Panc1 (cell line): ENCODE data around the gene SLCO3A1. TPM values are rescaled to one million over a fixed set of nuclear protein-coding genes. Genes with fewer than 3 reads are reported as not detected.

ENCODE experiments used
- ATAC-seq: fragments of 200-7000 bp; cut with Tn5 transposase; 2 replicates; pipeline ENCODE4 v1.9.1; 2020; ENCODE audit warnings: mild to moderate bottlenecking, moderate library complexity
- BruUV-seq: library from RNA; stranded (reverse); fragments of 400-500 nt; replicated peaks from 2 replicates; lab custom pipeline; 2021; lab: Mats Ljungman, UMichigan
- CTCF ChIA-PET: fragments of 300-600 bp; sonication (Branson Sonifier 250); formaldehyde crosslinking; loops from one replicate; lab custom pipeline; 2022; ENCODE audit warnings: antibody characterized with exemption; lab: Charles Lee
- POLR2A ChIA-PET: fragments of 300-600 bp; sonication (Branson Sonifier 250); formaldehyde crosslinking; loops from one replicate; lab custom pipeline; 2022; ENCODE audit warnings: antibody characterized with exemption; lab: Charles Lee
- DNase-seq: peaks from one replicate; pipeline ENCODE4 v3.0.0-alpha.2; 2010; ENCODE audit warnings: low read depth, low spot score
- H3K27ac ChIP-seq: 2 replicates; pipeline ENCODE4 v1.5.1; 2011; ENCODE audit warnings: mild to moderate bottlenecking, low read length, inconsistent platforms
- H3K27me3 ChIP-seq: fragments of 200-500 bp; sonication (Bioruptor generic); 2 replicates; pipeline ENCODE4 v1.6.0; 2014; ENCODE audit warnings: low read length, inconsistent platforms; ENCODE audit not compliant: control insufficient read depth, insufficient read depth
- H3K36me3 ChIP-seq: fragments of 200-500 bp; sonication (Bioruptor generic); 2 replicates; pipeline ENCODE4 v1.5.1; 2014; ENCODE audit warnings: inconsistent platforms, mild to moderate bottlenecking, low read length, moderate library complexity; ENCODE audit not compliant: control insufficient read depth, insufficient read depth
- H3K4me1 ChIP-seq: 2 replicates; pipeline ENCODE4 v1.5.1; 2011; ENCODE audit warnings: inconsistent platforms, mild to moderate bottlenecking, low read length, moderate library complexity; ENCODE audit not compliant: control insufficient read depth, insufficient read depth
- H3K4me3 ChIP-seq, 2 experiments: 2 replicates each; pipeline ENCODE4 v1.5.1; 2011 to 2012; ENCODE audit warnings: low read depth in 2 of 2, low read length in 2 of 2, mild to moderate bottlenecking in 2 of 2, inconsistent platforms in 1 of 2, moderate library complexity in 1 of 2
- H3K9me3 ChIP-seq: fragments of 200-500 bp; sonication (Bioruptor generic); 2 replicates; pipeline ENCODE4 v1.5.1; 2014; ENCODE audit warnings: low read depth, mild to moderate bottlenecking, inconsistent platforms, low read length, moderate library complexity; ENCODE audit not compliant: control insufficient read depth, insufficient read depth
- CTCF ChIP-seq: fragments of 450-650 bp; IDR thresholded peaks from 2 replicates; pipeline ENCODE4 v1.5.1; 2017; ENCODE audit warnings: mild to moderate bottlenecking
- POLR2AphosphoS5 ChIP-seq: IDR thresholded peaks from 2 replicates; pipeline ENCODE4 v1.6.1; 2012; ENCODE audit warnings: mild to moderate bottlenecking, low read depth, low read length, moderate library complexity
- REST ChIP-seq, 2 experiments: IDR thresholded peaks; 2 replicates each; pipeline ENCODE4 v1.6.1; 2011 to 2012; ENCODE audit warnings: low read depth in 2 of 2, control low read depth in 1 of 2, low read length in 1 of 2, mild to moderate bottlenecking in 1 of 2, moderate library complexity in 1 of 2; ENCODE audit not compliant: insufficient read depth in 1 of 2
- SIN3A ChIP-seq: IDR thresholded peaks from 2 replicates; pipeline ENCODE4 v1.6.1; 2012; ENCODE audit warnings: low read depth, mild to moderate bottlenecking, low read length, moderate library complexity, borderline replicate concordance; ENCODE audit not compliant: insufficient read depth
- TCF7L2 ChIP-seq: IDR thresholded peaks from 2 replicates; pipeline ENCODE4 v1.6.1; 2011; ENCODE audit warnings: mild to moderate bottlenecking, low read depth, low read length, inconsistent platforms
- in situ Hi-C: cut with HindIII; loops from 2 replicates; pipeline ENCODE4 v1.10.0; 2016; ENCODE audit warnings: low sequenced_read_pairs, low pct_unique_long_range_greater_than_20kb
- intact Hi-C: fragments of 100-400 bp; cut with micrococcal nuclease; formaldehyde crosslinking; loops from one replicate; pipeline ENCODE4 v1.10.0; 2022; ENCODE audit not compliant: unreplicated experiment
- total RNA-seq: library from RNA; stranded (reverse); gene quantifications from one replicate; pipeline ENCODE4 v1.2.1, GENCODE V29; 2021; ENCODE audit not compliant: unreplicated experiment

SLCO3A1 gene
- total RNA-seq, 1 experiment from 2014 or later, result 20.6 TPM

- Histone ChIP-seq H3K4me1 (no peaks in the 10 kb centered on the region), H3K27ac (no peak overlapping the region), H3K27me3 (no peaks in the 10 kb centered on the region), H3K4me3 (no peak overlapping the region), H3K9me3 (no peaks in the 10 kb centered on the region), H3K36me3 (no peaks in the 10 kb centered on the region)
- TF ChIP-seq POLR2AphosphoS5, result no peak
- no peak for TF ChIP-seq SIN3A
- TF ChIP-seq CTCF, result no peak
- TF ChIP-seq TCF7L2, result no peak
- no peak for TF ChIP-seq REST (IDR thresholded peaks at IDR 0.05; ENCODE audit: insufficient read depth in 1 of 2, low read depth in 2 of 2, low read length in 1 of 2)
- no TSS peak for BruUV-seq
- in situ Hi-C loops, result no loop called here
- intact Hi-C loops, result no loop called here
- DNase-seq (no peak), ATAC-seq (no peak)
- ChIA-PET CTCF (no interaction called here), POLR2A (no interaction called here)
These were observed 275.3 kb downstream of the SLCO3A1 start for GRCh38 chr15:92128788-92129187.

DNA sequence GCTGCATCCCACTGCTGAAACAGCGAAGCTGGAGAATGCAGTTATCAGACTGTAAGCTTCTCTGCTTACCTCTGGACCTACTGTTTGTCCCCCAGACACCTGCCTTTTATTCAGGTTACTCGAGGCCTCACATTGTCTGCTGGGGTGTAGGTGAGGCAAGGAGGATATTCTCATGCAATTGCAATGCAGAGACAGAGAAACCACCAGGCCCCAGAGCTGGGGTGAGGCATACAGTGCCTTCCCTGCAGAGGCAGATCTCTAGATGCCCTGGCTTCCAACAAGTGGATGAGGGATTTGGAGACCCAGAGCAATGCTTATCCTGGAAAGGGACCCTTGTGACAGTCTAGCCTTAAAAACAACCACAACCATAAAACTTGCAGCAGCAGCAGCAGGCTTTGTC, 276.7 kb downstream of the SLCO3A1 start:
- in situ Hi-C loops, result no loop called here
- no TSS peak for BruUV-seq
- no peaks in the 10 kb centered on the region for H3K9me3 ChIP-seq
- no peaks in the 10 kb centered on the region for H3K4me1 ChIP-seq
- no peaks in the 10 kb centered on the region for H3K27me3 ChIP-seq
- no peak for ATAC-seq
- H3K27ac ChIP-seq, result no peak overlapping the region
- CTCF ChIA-PET, result no interaction called here
- H3K36me3 ChIP-seq, result no peaks in the 10 kb centered on the region
- TF ChIP-seq SIN3A (no peak), CTCF (no peak), REST (IDR thresholded peaks at IDR 0.05; ENCODE audit: insufficient read depth in 1 of 2, low read depth in 2 of 2, low read length in 1 of 2) (no peak), TCF7L2 (no peak), POLR2AphosphoS5 (no peak)
- no peak overlapping the region for H3K4me3 ChIP-seq
- intact Hi-C loops, result no loop called here
- POLR2A ChIA-PET, result interaction anchor here (0.7 kb wide), 1 partner anchor 1385 kb away, joined by 8 read pairs; no protein-coding TSS in a partner anchor
- DNase-seq, result no peak
